Esophagus squamous epithelium (tissue), 4 donors: ENCODE results near the gene PLPP6.

Experiments
- POLR2A ChIP-seq, 4 donors: fragments of 450-650 bp; IDR thresholded peaks; one replicate each; pipeline ENCODE4 v1.6.1; 2017; ENCODE audit warnings: antibody characterized with exemption in 4 of 4, mild to moderate bottlenecking in 4 of 4, moderate library complexity in 3 of 4
- TF ChIP-seq, protein P1 (sequence below), 6 experiments: fragments of 450-650 bp in 4 of 6; fragments of 200-600 bp in 2 of 6; sonication (generic) in 2 of 6; IDR thresholded peaks; one replicate each; pipeline ENCODE4 v1.5.1; 2016 to 2019; ENCODE audit warnings: antibody characterized with exemption in 6 of 6, mild to moderate bottlenecking in 4 of 6, moderate library complexity in 4 of 6

DNA sequence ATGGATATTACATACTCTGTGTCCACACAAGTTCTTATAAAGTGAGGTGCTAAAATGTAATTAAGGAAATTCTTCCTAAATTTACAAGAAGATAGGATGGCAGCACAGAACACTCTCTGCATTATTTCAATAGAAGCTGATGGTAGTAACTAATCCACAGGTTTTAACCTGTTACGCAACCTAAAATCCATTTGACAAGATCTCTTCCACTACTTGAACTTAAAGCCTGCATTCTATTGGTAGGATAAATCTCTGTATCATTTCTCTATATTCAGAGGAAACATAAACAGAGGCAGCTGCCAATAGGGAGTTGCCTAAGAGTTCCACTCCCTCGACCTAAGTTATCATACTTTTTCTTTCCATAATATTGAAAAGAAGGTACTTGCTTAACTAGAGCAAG, 38.8 kb downstream of the PLPP6 start:
- TF ChIP-seq, protein P1, sequence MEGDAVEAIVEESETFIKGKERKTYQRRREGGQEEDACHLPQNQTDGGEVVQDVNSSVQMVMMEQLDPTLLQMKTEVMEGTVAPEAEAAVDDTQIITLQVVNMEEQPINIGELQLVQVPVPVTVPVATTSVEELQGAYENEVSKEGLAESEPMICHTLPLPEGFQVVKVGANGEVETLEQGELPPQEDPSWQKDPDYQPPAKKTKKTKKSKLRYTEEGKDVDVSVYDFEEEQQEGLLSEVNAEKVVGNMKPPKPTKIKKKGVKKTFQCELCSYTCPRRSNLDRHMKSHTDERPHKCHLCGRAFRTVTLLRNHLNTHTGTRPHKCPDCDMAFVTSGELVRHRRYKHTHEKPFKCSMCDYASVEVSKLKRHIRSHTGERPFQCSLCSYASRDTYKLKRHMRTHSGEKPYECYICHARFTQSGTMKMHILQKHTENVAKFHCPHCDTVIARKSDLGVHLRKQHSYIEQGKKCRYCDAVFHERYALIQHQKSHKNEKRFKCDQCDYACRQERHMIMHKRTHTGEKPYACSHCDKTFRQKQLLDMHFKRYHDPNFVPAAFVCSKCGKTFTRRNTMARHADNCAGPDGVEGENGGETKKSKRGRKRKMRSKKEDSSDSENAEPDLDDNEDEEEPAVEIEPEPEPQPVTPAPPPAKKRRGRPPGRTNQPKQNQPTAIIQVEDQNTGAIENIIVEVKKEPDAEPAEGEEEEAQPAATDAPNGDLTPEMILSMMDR (IDR thresholded peaks at IDR 0.05): no peak
- no peak for TF ChIP-seq POLR2A (IDR thresholded peaks at IDR 0.05)
